NCI-H1092 (cell line): ENCODE results near the gene CEMP1.

Experiments
- DNase-seq: peaks from one replicate; lab custom pipeline; 2025; lab: John Stamatoyannopoulos, UW

The CEMP1 gene

GRCh38 chr16:2518823-2519710, 12.1 kb downstream of the CEMP1 start:
- DNase-seq = no peak

GRCh38 chr16:2517954-2518605, 13.1 kb downstream of the CEMP1 start:
- DNase-seq = no peak

- DNase-seq = no peak
These were observed 14.6 kb downstream of the CEMP1 start for GRCh38 chr16:2516391-2517240.

GRCh38 chr16:2515180-2515851, 15.9 kb downstream of the CEMP1 start:
- DNase-seq = no peak

GRCh38 chr16:2514333-2515179, 16.7 kb downstream of the CEMP1 start:
- DNase-seq = no peak

- DNase-seq = peak; percentile 91
These were observed 17.5 kb downstream of the CEMP1 start, which contains the start of gene ATP6V0C for GRCh38 chr16:2513405-2514332. Gene ATP6V0C (plus strand): TSS chr16:2513952. CDS start chr16:2514104, 152 bp downstream.

GRCh38 chr16:2512735-2513404, 18.3 kb downstream of the CEMP1 start:
- peak; percentile 63 for DNase-seq

GRCh38 chr16:2511996-2512734, 19.0 kb downstream of the CEMP1 start:
- no peak for DNase-seq

GRCh38 chr16:2511128-2511800, 19.9 kb downstream of the CEMP1 start:
- no peak for DNase-seq

- DNase-seq = no peak
These were observed 22.3 kb downstream of the CEMP1 start for GRCh38 chr16:2508722-2509400.

GRCh38 chr16:2507665-2508064, 23.5 kb downstream of the CEMP1 start:
- no peak for DNase-seq

- no peak for DNase-seq
These were observed 24.1 kb downstream of the CEMP1 start for GRCh38 chr16:2507052-2507659.

GRCh38 chr16:2505695-2506094, 25.5 kb downstream of the CEMP1 start:
- DNase-seq = no peak

GRCh38 chr16:2501946-2502895, 29.0 kb downstream of the CEMP1 start:
- no peak for DNase-seq

- DNase-seq = peak; percentile 73
These were observed 30.1 kb downstream of the CEMP1 start for GRCh38 chr16:2500918-2501750.
